Tibial artery (tissue), 4 donors: ENCODE data around the gene AANAT.

ENCODE experiments used
- DNase-seq, 2 donors: peaks; one replicate each; pipeline ENCODE4 v3.0.0-alpha.2; 2019
- H3K27ac ChIP-seq, 2 donors: fragments of 200-600 bp; sonication (generic) in 1 of 2; 1 replicate in 1 of 2; 2 replicates in 1 of 2; pipeline ENCODE4 v1.5.1; 2018 to 2019; ENCODE audit warnings: mild to moderate bottlenecking in 1 of 2
- H3K27me3 ChIP-seq, 2 donors: fragments of 200-600 bp; sonication (generic) in 1 of 2; one replicate each; pipeline versions ENCODE4 v1.5.1 to v1.6.0; 2016 to 2019
- H3K36me3 ChIP-seq, 3 donors: fragments of 200-600 bp; sonication (generic) in 2 of 3; one replicate each; pipeline ENCODE4 v1.5.1; 2016 to 2019; ENCODE audit warnings: mild to moderate bottlenecking in 2 of 3
- H3K4me1 ChIP-seq, 4 donors: fragments of 200-600 bp; sonication (generic) in 2 of 4; 1 replicate in 3 of 4; 2 replicates in 1 of 4; pipeline ENCODE4 v1.5.1; 2016 to 2019
- H3K4me3 ChIP-seq, 2 donors: fragments of 200-600 bp; sonication (generic) in 1 of 2; 1 replicate in 1 of 2; 2 replicates in 1 of 2; pipeline ENCODE4 v1.5.1; 2018 to 2019; ENCODE audit warnings: mild to moderate bottlenecking in 2 of 2
- H3K9me3 ChIP-seq, 3 donors: fragments of 200-600 bp; sonication (generic) in 1 of 3; one replicate each; pipeline ENCODE4 v1.5.1; 2016 to 2019
- CTCF ChIP-seq, 2 experiments: fragments of 200-600 bp in 1 of 2; fragments of 450-650 bp in 1 of 2; IDR thresholded peaks; one replicate each; pipeline ENCODE4 v1.5.1; 2017 to 2019; ENCODE audit warnings: antibody characterized with exemption in 2 of 2, mild to moderate bottlenecking in 1 of 2, moderate library complexity in 1 of 2
- intact Hi-C: fragments of 100-400 bp; cut with DNase I; formaldehyde crosslinking; loops from one replicate; pipeline ENCODE4 v1.15.0; 2023; ENCODE audit warnings: low total_unique reads

The AANAT gene

GRCh38 chr17:76453431-76453743, 14.0 kb upstream of the AANAT start:
- H3K4me1 ChIP-seq: peaks cover 0 to 25% (median 12%) of the 10 kb centered on the region in 4 donors
- H3K27me3 ChIP-seq: no peaks in the 10 kb centered on the region
- no peak for DNase-seq
- H3K4me3 ChIP-seq: peak overlapping the region; percentile 76 to 85
- no peaks in the 10 kb centered on the region for H3K9me3 ChIP-seq
- intact Hi-C loops: no loop called here
- H3K27ac ChIP-seq: peak overlapping the region in 1 of 2 donors; percentile 80
- no peaks in the 10 kb centered on the region for H3K36me3 ChIP-seq
- TF ChIP-seq CTCF (IDR thresholded peaks at IDR 0.05): no peak

- H3K27me3 ChIP-seq: peaks cover 0 to 17% of the 10 kb centered on the region in 2 donors
- intact Hi-C loops: loop anchor here (2.0 kb wide), 1 partner anchor 48 kb away; no protein-coding TSS in a partner anchor
- H3K4me1 ChIP-seq: no peaks in the 10 kb centered on the region
- no peaks in the 10 kb centered on the region for H3K36me3 ChIP-seq
- no peak overlapping the region for H3K27ac ChIP-seq
- no peak for TF ChIP-seq CTCF (IDR thresholded peaks at IDR 0.05)
- H3K9me3 ChIP-seq: no peaks in the 10 kb centered on the region
- no peak overlapping the region for H3K4me3 ChIP-seq
- DNase-seq: no peak
Observed at GRCh38 chr17:76458580-76459490, 8.6 kb upstream of the AANAT start.

- Histone ChIP-seq H3K36me3 (no peaks in the 10 kb centered on the region), H3K9me3 (no peaks in the 10 kb centered on the region), H3K27me3 (peaks cover 0 to 17% of the 10 kb centered on the region in 2 donors), H3K4me1 (no peaks in the 10 kb centered on the region), H3K4me3 (no peak overlapping the region), H3K27ac (no peak overlapping the region)
- no peak for DNase-seq
- no peak for TF ChIP-seq CTCF (IDR thresholded peaks at IDR 0.05)
- intact Hi-C loops: loop anchor here (2.0 kb wide), 1 partner anchor 49 kb away; no protein-coding TSS in a partner anchor
Observed at GRCh38 chr17:76459674-76460073, 7.7 kb upstream of the AANAT start.

- peaks cover 0 to 24% of the 10 kb centered on the region in 2 donors for H3K27me3 ChIP-seq
- no peaks in the 10 kb centered on the region for H3K9me3 ChIP-seq
- peaks cover 0 to 6% (median 0%) of the 10 kb centered on the region in 4 donors for H3K4me1 ChIP-seq
- no peak overlapping the region for H3K27ac ChIP-seq
- DNase-seq: no peak
- TF ChIP-seq CTCF (IDR thresholded peaks at IDR 0.05): no peak
- intact Hi-C loops: no loop called here
- H3K36me3 ChIP-seq: no peaks in the 10 kb centered on the region
- H3K4me3 ChIP-seq: no peak overlapping the region
Observed at GRCh38 chr17:76461765-76462555, 5.4 kb upstream of the AANAT start.

GRCh38 chr17:76462556-76463290, 4.7 kb upstream of the AANAT start:
- Histone ChIP-seq H3K36me3 (no peaks in the 10 kb centered on the region), H3K4me3 (no peak overlapping the region), H3K27ac (no peak overlapping the region), H3K27me3 (peaks cover 0 to 24% of the 10 kb centered on the region in 2 donors), H3K9me3 (no peaks in the 10 kb centered on the region), H3K4me1 (peaks cover 0 to 6% (median 0%) of the 10 kb centered on the region in 4 donors)
- TF ChIP-seq CTCF (IDR thresholded peaks at IDR 0.05): no peak
- intact Hi-C loops: no loop called here
- no peak for DNase-seq
